B cell (primary cell): Measurements from ENCODE around the gene KIF22. TPM values are rescaled to one million over a fixed set of nuclear protein-coding genes. Genes with fewer than 3 reads are reported as not detected.
"Not testable (repeated sequence)": the region's sequence is repeated elsewhere in the genome, so short reads cannot be mapped to it uniquely, and the experiment has no call there.

Source experiments
- ATAC-seq: fragments of 200-7000 bp; cut with Tn5 transposase; one replicate; pipeline ENCODE4 v1.10.0; 2021; ENCODE audit warnings: low read depth, mild to moderate bottlenecking, moderate number of reproducible peaks, moderate library complexity
- CTCF ChIA-PET: fragments of 350-600 bp; sonication (Branson Sonifier 250); formaldehyde crosslinking; loops from one replicate; lab custom pipeline; 2021; ENCODE audit warnings: antibody characterized with exemption, inconsistent platforms; lab: Charles Lee
- POLR2A ChIA-PET: fragments of 350-600 bp; sonication (Branson Sonifier 250); formaldehyde crosslinking; loops from one replicate; lab custom pipeline; 2021; ENCODE audit warnings: antibody characterized with exemption; lab: Charles Lee
- DNase-seq: peaks from one replicate; pipeline ENCODE4 v3.0.0; 2013
- H2AFZ ChIP-seq: 2 replicates; pipeline ENCODE4 v1.6.1; 2012; ENCODE audit warnings: mild to moderate bottlenecking, low read depth, low read length; ENCODE audit not compliant: insufficient read depth, poor library complexity, severe bottlenecking
- H3K27ac ChIP-seq, 2 donors: 1 replicate in 1 of 2; 2 replicates in 1 of 2; pipeline ENCODE4 v1.5.1; 2012 to 2013; ENCODE audit warnings: low read length in 2 of 2, mild to moderate bottlenecking in 2 of 2, moderate library complexity in 1 of 2
- H3K27me3 ChIP-seq, 4 experiments: fragments of 200-600 bp in 1 of 4; sonication (generic) in 1 of 4; replicated peaks in 1 of 4; 1 replicate in 2 of 4; 2 replicates in 2 of 4; pipeline versions ENCODE4 v1.6.1 to v1.7.0; 2013 to 2016; ENCODE audit warnings: low read length in 3 of 4, mild to moderate bottlenecking in 2 of 4, mixed read lengths in 1 of 4, moderate library complexity in 1 of 4; ENCODE audit not compliant: insufficient read depth in 4 of 4, control insufficient read depth in 3 of 4; ENCODE audit errors: control extremely low read depth in 1 of 4
- H3K36me3 ChIP-seq, 2 experiments: replicated peaks in 1 of 2; 1 replicate in 1 of 2; 2 replicates in 1 of 2; pipeline versions ENCODE4 v1.6.1 to v1.7.1; 2013; ENCODE audit warnings: low read length in 1 of 2; ENCODE audit not compliant: insufficient read depth in 2 of 2, control insufficient read depth in 1 of 2; ENCODE audit errors: control extremely low read depth in 1 of 2, extremely low read depth in 1 of 2
- H3K4me1 ChIP-seq, 2 donors: fragments of 200-600 bp in 1 of 2; sonication (generic) in 1 of 2; 1 replicate in 1 of 2; 2 replicates in 1 of 2; pipeline versions ENCODE4 v1.5.1 to v1.6.1; 2013 to 2017; ENCODE audit warnings: low read length in 2 of 2; ENCODE audit not compliant: control insufficient read depth in 2 of 2, insufficient read depth in 2 of 2
- H3K4me2 ChIP-seq: replicated peaks from 2 replicates; pipeline ENCODE3; 2012; ENCODE audit warnings: mild to moderate bottlenecking, low read depth, low read length; ENCODE audit not compliant: poor library complexity, severe bottlenecking
- H3K4me3 ChIP-seq, 5 experiments: fragments of 200-600 bp in 1 of 5; sonication (generic) in 1 of 5; 1 replicate in 3 of 5; 2 replicates in 2 of 5; pipeline versions ENCODE4 v1.5.1 to v1.7.0; 2011 to 2016; ENCODE audit warnings: low read length in 4 of 5, mild to moderate bottlenecking in 4 of 5, low read depth in 2 of 5, control low read depth in 1 of 5, moderate library complexity in 1 of 5; ENCODE audit not compliant: insufficient read depth in 1 of 5; ENCODE audit errors: control extremely low read depth in 1 of 5, extremely low read depth in 1 of 5
- H3K79me2 ChIP-seq: fragments of 200-600 bp; sonication (generic); one replicate; pipeline ENCODE4 v1.6.0; 2016; ENCODE audit warnings: low read length; ENCODE audit not compliant: control insufficient read depth, insufficient read depth
- H3K9ac ChIP-seq: fragments of 200-600 bp; sonication (generic); 2 replicates; pipeline ENCODE4 v1.6.1; 2017; ENCODE audit warnings: mild to moderate bottlenecking, low read length, moderate library complexity
- H3K9me3 ChIP-seq, 3 donors: one replicate each; pipeline versions ENCODE4 v1.6.1 to v1.7.1; 2013; ENCODE audit warnings: low read length in 2 of 3; ENCODE audit not compliant: control insufficient read depth in 2 of 3, insufficient read depth in 1 of 3; ENCODE audit errors: control extremely low read depth in 1 of 3
- H4K20me1 ChIP-seq: 2 replicates; pipeline ENCODE4 v1.6.0; 2012; ENCODE audit warnings: mild to moderate bottlenecking, low read length; ENCODE audit not compliant: insufficient read depth, control insufficient read depth, poor library complexity, severe bottlenecking
- H3K27ac Mint-ChIP-seq: one replicate; pipeline ENCODE4 v1.8.0; 2021; ENCODE audit warnings: mixed read lengths
- H3K27me3 Mint-ChIP-seq: one replicate; pipeline ENCODE4 v1.8.0; 2021; ENCODE audit warnings: mixed read lengths
- H3K4me1 Mint-ChIP-seq: one replicate; pipeline ENCODE4 v1.8.0; 2021; ENCODE audit warnings: mixed read lengths
- H3K4me3 Mint-ChIP-seq: one replicate; pipeline ENCODE4 v1.8.0; 2021; ENCODE audit warnings: mixed read lengths
- H3K9me3 Mint-ChIP-seq: one replicate; pipeline ENCODE4 v1.8.0; 2022; ENCODE audit warnings: mixed read lengths; ENCODE audit not compliant: insufficient read depth
- CTCF ChIP-seq: fragments of 200-600 bp; IDR thresholded peaks from one replicate; pipeline ENCODE4 v1.8.0; 2022; ENCODE audit warnings: antibody characterized with exemption, mild to moderate bottlenecking
- EZH2 ChIP-seq: IDR thresholded peaks from 2 replicates; pipeline ENCODE4 v1.6.1; 2012; ENCODE audit warnings: borderline replicate concordance, low read depth, mild to moderate bottlenecking, moderate library complexity, low read length; ENCODE audit not compliant: insufficient read depth, poor library complexity, severe bottlenecking
- WGBS: methylation state at CpG from one replicate; pipeline ENCODE4 v1.1.5; 2013; ENCODE audit warnings: missing lambda C conversion rate; ENCODE audit not compliant: insufficient coverage; 5-methylcytosine and 5-hydroxymethylcytosine counted together
- intact Hi-C: fragments of 100-400 bp; cut with micrococcal nuclease; formaldehyde crosslinking; loops from one replicate; pipeline ENCODE4 v1.10.0; 2022
- polyA plus RNA-seq: library from polyadenylated mRNA; depleted of rRNA; stranded (reverse); fragments of >200 nt; gene quantifications from 2 replicates; pipeline ENCODE4 v1.2.3, GENCODE V29; 2012
- total RNA-seq, 2 donors: library from RNA; stranded (reverse); fragments of 120-200 nt in 1 of 2; gene quantifications; 1 replicate in 1 of 2; 2 replicates in 1 of 2; pipeline versions ENCODE4 v1.2.3 to v1.2.4, GENCODE V29; 2013 to 2022

KIF22 gene
- total and polyA plus RNA-seq, 2 donors (not counting 1 experiment from before 2014, with no cell fraction given) = 53.9 to 57.2 TPM

- no peak overlapping the region for H3K4me2 ChIP-seq
- H3K27ac Mint-ChIP-seq = no peak overlapping the region
- no peaks in the 10 kb centered on the region for H4K20me1 ChIP-seq
- no peaks in the 10 kb centered on the region for H3K4me1 ChIP-seq
- CTCF ChIA-PET = no interaction called here
- H3K27me3 ChIP-seq = no peaks in the 10 kb centered on the region
- H3K36me3 ChIP-seq = no peaks in the 10 kb centered on the region
- DNase-seq = no peak
- no peak overlapping the region for H3K9ac ChIP-seq
- POLR2A ChIA-PET = no interaction called here
- ATAC-seq = no peak
- H3K4me1 Mint-ChIP-seq = no peaks in the 10 kb centered on the region
- TF ChIP-seq EZH2 (no peak), CTCF (no peak)
- no peaks in the 10 kb centered on the region for H3K9me3 Mint-ChIP-seq
- H3K79me2 ChIP-seq = no peaks in the 10 kb centered on the region
- no peaks in the 10 kb centered on the region for H3K27me3 Mint-ChIP-seq
- H3K9me3 ChIP-seq = no peaks in the 10 kb centered on the region
- H3K4me3 Mint-ChIP-seq = no peak overlapping the region
- intact Hi-C loops = no loop called here
- 88% methylated on average over 3 of the region's 7 CpGs for WGBS
- no peak overlapping the region for H2AFZ ChIP-seq
- H3K27ac ChIP-seq = no peak overlapping the region
- H3K4me3 ChIP-seq = no peak overlapping the region
Observed at GRCh38 chr16:29770250-29770929, 20.2 kb upstream of the KIF22 start.

- WGBS = 93% methylated on average over 5 of the region's 7 CpGs
- H3K27ac Mint-ChIP-seq = not testable (repeated sequence)
Observed at GRCh38 chr16:29772330-29772729, 18.2 kb upstream of the KIF22 start.

More at GRCh38 chr16:29772330-29772729, 18.2 kb upstream of the KIF22 start:
- H3K27me3 Mint-ChIP-seq, H3K4me3 ChIP-seq, H3K79me2 ChIP-seq, H3K9me3 ChIP-seq, intact Hi-C loops, H4K20me1 ChIP-seq, H3K4me1 Mint-ChIP-seq, DNase-seq, H3K27me3 ChIP-seq, POLR2A ChIA-PET, H3K27ac ChIP-seq, H2AFZ ChIP-seq, H3K4me3 Mint-ChIP-seq, ATAC-seq, H3K4me2 ChIP-seq, H3K4me1 ChIP-seq, H3K9me3 Mint-ChIP-seq, H3K9ac ChIP-seq, H3K36me3 ChIP-seq: not testable (repeated sequence)
- CTCF ChIA-PET = interaction anchor here (1.2 kb wide), 1 partner anchor 13 kb away, joined by 3 read pairs; no protein-coding TSS in a partner anchor
